Measurements from ENCODE around the gene ABI1.

DNA sequence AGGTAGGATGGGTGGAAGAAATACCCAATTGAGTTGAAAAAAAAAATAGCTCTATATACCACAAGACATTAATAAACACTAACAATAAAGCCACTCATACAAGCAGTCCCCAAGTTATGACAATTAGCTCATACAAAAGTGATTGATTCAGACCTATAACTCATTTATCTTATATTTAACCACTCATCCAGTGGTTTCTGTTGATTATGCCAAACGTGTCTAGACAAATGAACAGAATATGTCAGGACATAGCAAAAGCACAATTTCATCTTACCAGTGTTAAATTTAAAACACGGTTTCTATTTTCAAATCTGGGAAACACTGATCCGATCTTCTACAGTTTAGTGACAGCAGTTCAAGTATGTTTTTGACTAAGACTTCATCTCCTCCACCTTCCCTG, 17.0 kb downstream of the ABI1 start:
- TF ChIP-seq, protein P1, sequence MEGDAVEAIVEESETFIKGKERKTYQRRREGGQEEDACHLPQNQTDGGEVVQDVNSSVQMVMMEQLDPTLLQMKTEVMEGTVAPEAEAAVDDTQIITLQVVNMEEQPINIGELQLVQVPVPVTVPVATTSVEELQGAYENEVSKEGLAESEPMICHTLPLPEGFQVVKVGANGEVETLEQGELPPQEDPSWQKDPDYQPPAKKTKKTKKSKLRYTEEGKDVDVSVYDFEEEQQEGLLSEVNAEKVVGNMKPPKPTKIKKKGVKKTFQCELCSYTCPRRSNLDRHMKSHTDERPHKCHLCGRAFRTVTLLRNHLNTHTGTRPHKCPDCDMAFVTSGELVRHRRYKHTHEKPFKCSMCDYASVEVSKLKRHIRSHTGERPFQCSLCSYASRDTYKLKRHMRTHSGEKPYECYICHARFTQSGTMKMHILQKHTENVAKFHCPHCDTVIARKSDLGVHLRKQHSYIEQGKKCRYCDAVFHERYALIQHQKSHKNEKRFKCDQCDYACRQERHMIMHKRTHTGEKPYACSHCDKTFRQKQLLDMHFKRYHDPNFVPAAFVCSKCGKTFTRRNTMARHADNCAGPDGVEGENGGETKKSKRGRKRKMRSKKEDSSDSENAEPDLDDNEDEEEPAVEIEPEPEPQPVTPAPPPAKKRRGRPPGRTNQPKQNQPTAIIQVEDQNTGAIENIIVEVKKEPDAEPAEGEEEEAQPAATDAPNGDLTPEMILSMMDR (IDR thresholded peaks at IDR 0.05), result no peak
- TF ChIP-seq HDAC2 (IDR thresholded peaks at IDR 0.05), result no peak
- no peak for TF ChIP-seq BHLHE40 (IDR thresholded peaks at IDR 0.05; ENCODE audit: low read depth, low read length)
- no peak for TF ChIP-seq ZC3H11A (IDR thresholded peaks at IDR 0.05)

Data from A549 (cell line).